ENCODE results near the gene SUSD1.
A peak's percentile ranks its signal among the peaks of the same experiment; 100 is the strongest.

DNA sequence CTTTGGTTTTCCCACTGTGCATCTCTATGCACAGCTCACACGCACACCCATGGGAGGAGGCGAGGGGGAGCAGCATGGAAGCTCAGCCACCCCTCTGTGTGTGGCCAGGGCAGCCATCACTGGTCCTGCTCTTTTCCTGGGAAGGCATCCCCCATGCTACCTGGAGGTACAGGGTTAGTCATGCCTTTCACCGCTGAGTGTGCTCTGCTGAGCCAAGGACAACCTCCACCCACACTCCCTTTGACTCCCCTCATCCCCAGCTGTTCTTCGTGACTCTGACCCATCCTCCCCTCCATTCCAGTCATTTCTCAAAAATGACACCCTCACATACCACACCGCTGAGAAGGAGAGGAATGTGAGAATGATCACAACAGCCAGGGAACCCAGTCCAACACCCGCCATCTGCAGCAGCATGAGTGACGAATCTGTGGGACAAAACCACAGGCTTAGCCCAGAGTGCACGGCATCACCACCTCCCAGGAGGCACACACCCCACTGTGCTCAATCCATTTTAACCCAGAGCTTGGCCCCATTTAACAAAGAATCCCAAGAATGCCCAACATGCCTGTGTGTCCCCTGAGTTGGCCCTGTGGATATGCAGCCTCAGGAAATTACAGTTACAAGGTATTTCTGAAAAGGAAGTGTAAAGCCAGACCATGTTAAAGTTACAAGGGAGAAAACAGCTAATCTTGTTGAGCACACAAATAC, 133.4 kb downstream of the SUSD1 start:
- TF ChIP-seq, protein P1, sequence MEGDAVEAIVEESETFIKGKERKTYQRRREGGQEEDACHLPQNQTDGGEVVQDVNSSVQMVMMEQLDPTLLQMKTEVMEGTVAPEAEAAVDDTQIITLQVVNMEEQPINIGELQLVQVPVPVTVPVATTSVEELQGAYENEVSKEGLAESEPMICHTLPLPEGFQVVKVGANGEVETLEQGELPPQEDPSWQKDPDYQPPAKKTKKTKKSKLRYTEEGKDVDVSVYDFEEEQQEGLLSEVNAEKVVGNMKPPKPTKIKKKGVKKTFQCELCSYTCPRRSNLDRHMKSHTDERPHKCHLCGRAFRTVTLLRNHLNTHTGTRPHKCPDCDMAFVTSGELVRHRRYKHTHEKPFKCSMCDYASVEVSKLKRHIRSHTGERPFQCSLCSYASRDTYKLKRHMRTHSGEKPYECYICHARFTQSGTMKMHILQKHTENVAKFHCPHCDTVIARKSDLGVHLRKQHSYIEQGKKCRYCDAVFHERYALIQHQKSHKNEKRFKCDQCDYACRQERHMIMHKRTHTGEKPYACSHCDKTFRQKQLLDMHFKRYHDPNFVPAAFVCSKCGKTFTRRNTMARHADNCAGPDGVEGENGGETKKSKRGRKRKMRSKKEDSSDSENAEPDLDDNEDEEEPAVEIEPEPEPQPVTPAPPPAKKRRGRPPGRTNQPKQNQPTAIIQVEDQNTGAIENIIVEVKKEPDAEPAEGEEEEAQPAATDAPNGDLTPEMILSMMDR (IDR thresholded peaks at IDR 0.05), result no peak
- peak; percentile 34 to 83 for TF ChIP-seq POLR2AphosphoS5 (IDR thresholded peaks at IDR 0.05)

All from upper lobe of left lung (tissue), 4 donors.